DOHH2 (cell line): ENCODE measurements around the gene CDH26.

Experiments used
- EZH2phosphoT487 ChIP-seq: fragments of 200-600 bp; sonication (generic); IDR thresholded peaks from 2 replicates; pipeline ENCODE4 v1.6.1; 2017; ENCODE audit warnings: borderline replicate concordance, mild to moderate bottlenecking, antibody characterized with exemption, low read length, moderate library complexity, mixed read lengths
- TF ChIP-seq, protein P1 (sequence below): fragments of 200-600 bp; sonication (generic); IDR thresholded peaks from one replicate; pipeline ENCODE4 v1.5.1; 2014; ENCODE audit warnings: antibody characterized with exemption, mild to moderate bottlenecking, low read depth, low read length; ENCODE audit not compliant: poor library complexity, severe bottlenecking

DNA sequence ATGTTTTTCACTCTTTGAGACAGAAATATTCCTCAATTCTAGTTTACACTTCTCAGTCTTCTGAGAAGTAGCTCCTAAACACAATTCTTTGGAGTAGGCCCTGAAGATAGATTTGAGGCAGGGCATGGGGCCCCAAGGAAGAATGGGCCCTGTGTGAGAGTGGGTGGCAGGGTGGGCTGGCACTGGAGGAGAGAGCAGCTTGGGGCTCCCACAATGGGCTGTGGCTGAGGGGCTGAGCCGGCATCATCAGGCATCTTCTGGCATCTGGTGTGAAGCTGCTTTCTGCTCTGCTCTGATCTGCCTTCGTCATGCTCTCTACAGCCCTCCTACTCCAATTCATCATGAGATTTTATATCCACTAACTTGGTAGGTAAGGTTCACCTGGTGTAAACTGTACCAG is 88.2 kb downstream of the CDH26 start:
- TF ChIP-seq, protein P1, sequence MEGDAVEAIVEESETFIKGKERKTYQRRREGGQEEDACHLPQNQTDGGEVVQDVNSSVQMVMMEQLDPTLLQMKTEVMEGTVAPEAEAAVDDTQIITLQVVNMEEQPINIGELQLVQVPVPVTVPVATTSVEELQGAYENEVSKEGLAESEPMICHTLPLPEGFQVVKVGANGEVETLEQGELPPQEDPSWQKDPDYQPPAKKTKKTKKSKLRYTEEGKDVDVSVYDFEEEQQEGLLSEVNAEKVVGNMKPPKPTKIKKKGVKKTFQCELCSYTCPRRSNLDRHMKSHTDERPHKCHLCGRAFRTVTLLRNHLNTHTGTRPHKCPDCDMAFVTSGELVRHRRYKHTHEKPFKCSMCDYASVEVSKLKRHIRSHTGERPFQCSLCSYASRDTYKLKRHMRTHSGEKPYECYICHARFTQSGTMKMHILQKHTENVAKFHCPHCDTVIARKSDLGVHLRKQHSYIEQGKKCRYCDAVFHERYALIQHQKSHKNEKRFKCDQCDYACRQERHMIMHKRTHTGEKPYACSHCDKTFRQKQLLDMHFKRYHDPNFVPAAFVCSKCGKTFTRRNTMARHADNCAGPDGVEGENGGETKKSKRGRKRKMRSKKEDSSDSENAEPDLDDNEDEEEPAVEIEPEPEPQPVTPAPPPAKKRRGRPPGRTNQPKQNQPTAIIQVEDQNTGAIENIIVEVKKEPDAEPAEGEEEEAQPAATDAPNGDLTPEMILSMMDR, result no peak
- no peak for TF ChIP-seq EZH2phosphoT487
